HUES64 (cell line): Measurements from ENCODE around the gene KLHL29.

Experiments used
- H3K27ac ChIP-seq: 2 replicates; pipeline ENCODE4 v1.7.0; 2013; ENCODE audit warnings: low read depth, low read length, inconsistent platforms
- H3K27me3 ChIP-seq: 2 replicates; pipeline ENCODE4 v1.6.1; 2013; ENCODE audit warnings: mild to moderate bottlenecking, low read length; ENCODE audit not compliant: insufficient read depth
- H3K36me3 ChIP-seq: 2 replicates; pipeline ENCODE4 v1.6.1; 2013; ENCODE audit warnings: mild to moderate bottlenecking, low read length; ENCODE audit not compliant: insufficient read depth
- H3K4me1 ChIP-seq: 2 replicates; pipeline ENCODE4 v1.6.1; 2013; ENCODE audit warnings: mild to moderate bottlenecking, low read length, moderate library complexity; ENCODE audit not compliant: insufficient read depth
- H3K4me3 ChIP-seq: 2 replicates; pipeline ENCODE4 v1.5.1; 2013; ENCODE audit warnings: mild to moderate bottlenecking, low read length, moderate library complexity
- H3K9ac ChIP-seq: 2 replicates; pipeline ENCODE4 v1.6.1; 2013; ENCODE audit warnings: mild to moderate bottlenecking, low read depth, low read length
- H3K9me3 ChIP-seq: 2 replicates; pipeline ENCODE4 v1.6.1; 2013; ENCODE audit warnings: low read depth, low read length; ENCODE audit not compliant: insufficient read depth
- WGBS: fragments of 150-250, 120-280 bp; methylation state at CpG from one replicate; pipeline ENCODE4 v1.1.7; 2013; ENCODE audit warnings: missing lambda C conversion rate; 5-methylcytosine and 5-hydroxymethylcytosine counted together

Gene KLHL29

DNA sequence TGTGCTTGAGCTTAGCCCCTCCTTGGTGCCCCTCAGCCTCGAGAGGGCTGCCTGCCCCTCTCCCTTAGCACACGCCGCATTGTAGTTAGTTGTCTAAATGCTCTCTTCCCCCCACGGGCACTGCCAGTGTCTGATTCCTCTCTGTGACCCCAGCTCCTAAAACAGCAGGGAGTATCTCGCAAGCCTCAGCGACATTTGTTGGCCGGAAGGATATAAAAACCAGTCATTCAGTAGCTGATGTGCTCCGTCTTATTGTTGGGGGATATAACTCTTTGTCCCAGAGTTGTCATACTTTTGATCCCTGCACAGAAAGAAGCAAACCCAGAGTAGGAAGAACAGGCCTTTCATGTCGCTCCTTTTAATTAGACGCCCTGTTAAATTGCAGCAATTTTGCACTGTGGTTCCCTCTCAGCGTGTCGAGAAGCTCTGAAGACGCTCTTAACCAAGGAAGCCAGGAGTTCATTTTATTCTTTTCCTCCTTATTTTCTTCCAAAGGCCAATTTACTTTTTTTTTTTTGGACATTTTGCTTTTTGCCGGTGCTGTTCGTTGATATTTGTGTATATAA, 201.8 kb downstream of the KLHL29 start:
- peaks cover 7% of the 10 kb centered on the region; the same call in 1 of the 2 replicates for H3K4me1 ChIP-seq
- no peaks in the 10 kb centered on the region for H3K36me3 ChIP-seq
- no peaks in the 10 kb centered on the region for H3K27me3 ChIP-seq
- no peaks in the 10 kb centered on the region for H3K9me3 ChIP-seq
- no peak overlapping the region for H3K9ac ChIP-seq
- no peak overlapping the region for H3K27ac ChIP-seq
- 82% methylated on average over 13 of the region's 15 CpGs for WGBS
- no peak overlapping the region for H3K4me3 ChIP-seq

DNA sequence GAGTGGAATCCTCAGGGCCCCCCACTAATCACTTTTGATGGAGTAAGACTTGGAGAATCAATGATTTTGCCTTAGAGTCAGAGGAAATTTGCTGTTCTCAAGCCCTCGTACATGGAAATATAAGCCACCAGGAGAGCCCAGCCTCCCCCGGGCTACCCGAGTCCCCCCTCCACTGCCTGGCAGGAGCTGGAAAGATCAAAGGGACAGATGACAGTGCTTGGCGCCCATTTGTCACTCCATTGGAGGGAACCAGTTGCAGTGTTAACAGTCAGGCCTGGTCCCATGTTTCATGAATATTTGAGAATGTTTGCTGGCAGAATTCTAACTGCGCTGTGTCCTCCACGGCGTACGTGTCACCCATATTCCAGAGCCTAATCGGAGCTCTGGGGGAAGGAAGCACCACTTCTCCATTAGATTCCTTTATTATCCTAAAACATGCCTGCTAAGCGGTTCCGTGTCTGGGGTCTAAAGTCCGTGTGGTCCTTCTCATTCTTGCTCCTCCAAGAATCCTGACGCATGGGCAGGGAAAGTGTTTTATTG, 202.4 kb downstream of the KLHL29 start:
- H3K27ac ChIP-seq = no peak overlapping the region
- H3K4me3 ChIP-seq = no peak overlapping the region
- H3K9me3 ChIP-seq = no peaks in the 10 kb centered on the region
- WGBS = 85% methylated on average over 13 of the region's 13 CpGs
- H3K9ac ChIP-seq = no peak overlapping the region
- H3K4me1 ChIP-seq = peaks cover 7% of the 10 kb centered on the region; the same call in 1 of the 2 replicates
- no peaks in the 10 kb centered on the region for H3K36me3 ChIP-seq
- H3K27me3 ChIP-seq = no peaks in the 10 kb centered on the region

DNA sequence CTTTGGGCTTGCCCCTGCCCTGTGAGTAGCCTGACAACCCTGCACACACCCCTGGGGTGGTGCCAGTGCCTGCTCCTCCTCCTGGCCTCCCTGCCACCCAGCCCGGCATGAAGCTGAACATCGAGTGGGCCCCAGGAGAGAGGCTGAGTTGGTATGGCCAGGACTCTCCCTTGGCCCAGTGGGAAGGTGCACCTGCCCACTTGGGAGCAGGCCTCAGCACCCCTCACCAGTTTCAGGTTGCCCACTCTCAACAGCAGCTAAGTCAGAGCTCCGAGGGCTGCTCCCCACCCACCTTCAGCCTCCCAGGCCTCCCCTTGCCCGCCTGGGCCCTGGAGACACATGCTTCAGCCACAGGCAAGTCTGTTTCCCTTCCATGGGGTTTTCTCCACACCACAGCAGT, 203.1 kb downstream of the KLHL29 start:
- H3K9ac ChIP-seq = no peak overlapping the region
- H3K27ac ChIP-seq = no peak overlapping the region
- no peaks in the 10 kb centered on the region for H3K9me3 ChIP-seq
- H3K4me3 ChIP-seq = no peak overlapping the region
- no peaks in the 10 kb centered on the region for H3K27me3 ChIP-seq
- WGBS = 93% methylated on average over 4 of the region's 4 CpGs
- peaks cover 7% of the 10 kb centered on the region; the same call in 1 of the 2 replicates for H3K4me1 ChIP-seq
- H3K36me3 ChIP-seq = no peaks in the 10 kb centered on the region

DNA sequence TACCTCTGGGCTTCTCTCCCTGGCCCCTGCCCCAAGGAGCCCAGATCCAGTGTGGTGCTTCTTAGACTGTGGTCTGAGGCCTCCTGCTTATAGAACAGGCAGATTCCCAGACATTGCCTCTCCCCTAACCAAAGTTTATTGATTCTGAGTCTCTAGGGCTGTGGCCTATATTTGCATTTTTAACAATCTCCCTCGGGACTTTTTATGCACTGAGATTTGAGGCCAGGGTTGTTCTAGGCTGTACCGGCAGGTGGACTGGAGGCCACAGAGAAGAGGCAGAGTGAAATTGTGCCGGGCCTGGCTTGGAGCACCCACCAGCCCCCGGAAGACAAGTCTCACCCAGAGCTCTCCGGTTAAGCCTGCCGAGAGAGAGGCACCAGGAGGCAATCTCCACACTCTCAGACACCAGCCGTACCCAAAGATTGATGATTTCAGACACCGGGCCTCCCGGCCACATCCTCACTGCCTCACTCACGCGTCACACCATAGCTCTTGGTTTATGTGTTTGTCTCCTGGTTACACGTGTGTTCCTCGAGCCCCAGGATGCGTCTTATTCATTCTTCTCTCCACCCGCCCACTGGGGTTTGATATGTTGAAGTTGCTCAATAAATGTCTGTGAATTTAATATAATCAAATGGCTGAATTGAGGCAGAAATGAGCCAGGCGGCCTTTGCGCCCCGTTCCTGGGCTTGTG, 203.7 kb downstream of the KLHL29 start:
- Histone ChIP-seq H3K9me3 (no peaks in the 10 kb centered on the region), H3K27me3 (no peaks in the 10 kb centered on the region), H3K27ac (no peak overlapping the region), H3K4me1 (peaks cover 7% of the 10 kb centered on the region; the same call in 1 of the 2 replicates), H3K9ac (no peak overlapping the region), H3K4me3 (no peak overlapping the region), H3K36me3 (no peaks in the 10 kb centered on the region)
- WGBS = 94% methylated on average over 18 of the region's 18 CpGs

DNA sequence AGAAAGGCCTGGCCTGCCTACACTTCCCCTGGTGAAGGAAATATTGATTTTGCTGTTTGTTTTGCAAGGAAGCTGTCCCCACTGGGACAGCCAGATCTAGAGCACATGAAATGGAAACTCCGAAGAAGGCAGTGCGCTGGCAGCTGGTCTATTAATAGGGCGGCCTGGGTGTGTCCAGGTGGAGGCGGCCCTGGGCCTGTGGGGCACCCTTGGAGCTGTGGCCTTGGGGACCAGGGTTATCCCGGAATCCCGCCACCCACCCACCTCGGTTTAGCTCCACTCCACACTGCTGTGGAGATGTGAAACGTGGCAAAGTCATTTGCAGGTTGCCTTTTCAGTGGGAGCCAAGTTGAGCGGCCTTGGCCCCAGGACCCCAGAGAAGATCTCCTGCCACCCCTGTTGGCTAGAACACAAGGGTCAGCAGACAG, 204.3 kb downstream of the KLHL29 start:
- Histone ChIP-seq H3K9ac (no peak overlapping the region), H3K36me3 (no peaks in the 10 kb centered on the region), H3K27ac (no peak overlapping the region), H3K4me3 (no peak overlapping the region), H3K4me1 (peaks cover 7% of the 10 kb centered on the region; the same call in 1 of the 2 replicates), H3K27me3 (no peaks in the 10 kb centered on the region), H3K9me3 (no peaks in the 10 kb centered on the region)
- 94% methylated on average over 9 of the region's 9 CpGs for WGBS

DNA sequence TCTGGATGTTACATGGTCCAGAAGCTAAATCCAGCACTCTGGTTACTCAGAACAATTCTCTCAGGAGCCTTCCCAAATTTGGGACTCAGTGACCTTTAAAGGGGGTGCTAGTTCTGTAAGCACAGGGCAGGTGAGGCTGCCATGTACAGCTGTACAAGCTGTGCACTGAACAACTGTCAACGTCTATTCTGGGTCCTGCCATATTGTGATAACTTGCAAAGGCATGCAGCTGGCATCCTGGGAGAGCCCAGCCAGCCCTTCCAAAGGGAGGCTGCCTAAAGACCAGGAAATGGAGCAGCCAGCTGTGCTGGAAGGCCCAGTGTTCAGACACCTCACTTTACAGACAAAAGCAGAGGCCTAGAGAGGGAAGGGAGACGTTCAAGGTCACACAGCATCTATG, 204.8 kb downstream of the KLHL29 start:
- Histone ChIP-seq H3K4me3 (no peak overlapping the region), H3K36me3 (no peaks in the 10 kb centered on the region), H3K9me3 (no peaks in the 10 kb centered on the region), H3K9ac (no peak overlapping the region), H3K27ac (no peak overlapping the region), H3K27me3 (no peaks in the 10 kb centered on the region), H3K4me1 (peaks cover 7% of the 10 kb centered on the region; the same call in 1 of the 2 replicates)
- WGBS = 88% methylated on average over 2 of the region's 2 CpGs

DNA sequence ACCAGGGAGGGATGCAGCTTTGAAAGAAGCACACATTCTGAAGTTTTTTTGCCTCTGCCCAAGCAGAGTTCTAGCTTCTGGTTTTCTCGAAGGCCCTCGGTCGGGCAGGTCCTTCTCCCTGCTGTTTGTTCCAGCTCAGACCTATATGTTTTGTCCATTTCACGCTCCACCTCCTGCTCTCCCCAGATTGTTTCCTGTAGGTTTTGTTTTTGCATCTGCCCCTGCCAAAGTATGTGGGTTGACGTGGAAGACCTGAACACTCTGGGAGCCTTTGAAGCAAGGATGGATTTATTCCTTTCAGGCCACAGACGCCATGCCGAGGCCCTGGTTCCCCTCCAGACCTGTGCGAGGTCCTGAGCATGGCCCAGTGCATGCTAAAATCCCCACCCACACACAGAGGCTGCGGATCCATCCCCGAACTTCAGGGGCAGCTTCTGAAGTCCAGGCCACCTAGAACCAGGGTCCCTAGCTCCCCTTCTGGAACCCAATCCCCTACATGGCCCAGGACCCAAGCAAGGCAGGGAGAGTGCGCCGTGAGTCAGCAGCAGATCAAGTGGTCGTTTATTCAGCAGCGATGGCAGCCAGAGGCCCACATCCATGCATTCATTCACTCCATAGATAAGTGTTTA, 205.4 kb downstream of the KLHL29 start:
- H3K36me3 ChIP-seq = no peaks in the 10 kb centered on the region
- H3K4me1 ChIP-seq = peaks cover 7% of the 10 kb centered on the region; the same call in 1 of the 2 replicates
- H3K27ac ChIP-seq = no peak overlapping the region
- no peak overlapping the region for H3K9ac ChIP-seq
- 91% methylated on average over 14 of the region's 14 CpGs for WGBS
- H3K27me3 ChIP-seq = no peaks in the 10 kb centered on the region
- no peaks in the 10 kb centered on the region for H3K9me3 ChIP-seq
- H3K4me3 ChIP-seq = no peak overlapping the region

DNA sequence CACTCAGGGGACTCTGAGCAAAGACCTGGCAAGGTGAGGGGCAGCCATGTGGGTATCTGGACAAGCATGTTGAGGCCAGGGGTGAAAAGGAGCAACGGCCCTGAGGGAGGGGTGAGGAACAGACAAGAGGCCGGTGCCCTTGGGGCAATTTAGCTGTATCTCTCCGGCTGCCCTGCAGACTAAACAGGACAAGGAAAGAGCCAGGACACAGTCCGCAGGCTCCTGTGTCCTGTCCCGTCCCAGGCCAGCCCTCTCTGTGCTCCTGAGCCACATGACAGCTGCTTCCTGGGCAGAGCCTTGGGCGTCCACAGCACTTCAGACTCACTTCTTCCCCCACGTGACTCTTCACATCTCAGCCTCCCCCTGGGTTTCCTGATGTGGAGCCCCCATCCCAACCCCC, 206.1 kb downstream of the KLHL29 start:
- 84% methylated on average over 7 of the region's 7 CpGs for WGBS
- H3K27ac ChIP-seq = no peak overlapping the region
- H3K9me3 ChIP-seq = no peaks in the 10 kb centered on the region
- no peaks in the 10 kb centered on the region for H3K27me3 ChIP-seq
- no peak overlapping the region for H3K4me3 ChIP-seq
- peaks cover 7% of the 10 kb centered on the region; the same call in 1 of the 2 replicates for H3K4me1 ChIP-seq
- no peak overlapping the region for H3K9ac ChIP-seq
- no peaks in the 10 kb centered on the region for H3K36me3 ChIP-seq

DNA sequence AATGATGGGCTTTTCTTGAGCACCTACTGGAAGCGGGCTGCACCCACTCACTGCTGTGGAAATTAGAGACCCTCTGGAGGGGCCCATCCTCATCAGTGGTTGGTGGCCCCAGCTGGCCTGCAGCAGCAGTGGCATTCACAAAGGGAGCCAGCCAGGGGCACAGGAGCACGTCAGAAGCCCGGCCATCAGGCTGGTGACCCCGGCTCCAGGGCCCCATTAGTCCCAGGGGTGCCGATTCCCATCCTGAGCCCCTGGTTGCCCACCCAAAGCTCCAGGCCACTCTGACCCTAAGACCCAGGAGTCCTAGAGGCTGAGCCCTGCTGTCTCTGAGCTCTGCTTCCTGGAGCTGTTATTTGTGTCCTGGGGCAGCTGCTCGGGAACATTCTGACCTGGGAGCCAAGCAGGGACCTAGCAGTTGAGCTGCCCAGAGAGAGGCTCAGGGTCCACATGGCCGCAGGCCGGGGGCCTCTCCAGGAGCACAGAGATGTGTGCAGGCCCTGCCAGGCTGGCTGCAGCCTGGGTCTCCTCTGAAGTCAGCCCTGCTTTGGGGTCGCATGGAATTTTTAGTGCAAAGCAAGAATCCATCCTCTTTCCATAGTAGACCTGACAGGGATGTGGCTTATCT, 207.2 kb downstream of the KLHL29 start:
- H3K27me3 ChIP-seq = no peaks in the 10 kb centered on the region
- 96% methylated on average over 9 of the region's 9 CpGs for WGBS
- no peak overlapping the region for H3K27ac ChIP-seq
- H3K4me1 ChIP-seq = peaks cover under 1% of the 10 kb centered on the region; the same call in 1 of the 2 replicates
- H3K36me3 ChIP-seq = no peaks in the 10 kb centered on the region
- H3K9ac ChIP-seq = no peak overlapping the region
- no peak overlapping the region for H3K4me3 ChIP-seq
- no peaks in the 10 kb centered on the region for H3K9me3 ChIP-seq

DNA sequence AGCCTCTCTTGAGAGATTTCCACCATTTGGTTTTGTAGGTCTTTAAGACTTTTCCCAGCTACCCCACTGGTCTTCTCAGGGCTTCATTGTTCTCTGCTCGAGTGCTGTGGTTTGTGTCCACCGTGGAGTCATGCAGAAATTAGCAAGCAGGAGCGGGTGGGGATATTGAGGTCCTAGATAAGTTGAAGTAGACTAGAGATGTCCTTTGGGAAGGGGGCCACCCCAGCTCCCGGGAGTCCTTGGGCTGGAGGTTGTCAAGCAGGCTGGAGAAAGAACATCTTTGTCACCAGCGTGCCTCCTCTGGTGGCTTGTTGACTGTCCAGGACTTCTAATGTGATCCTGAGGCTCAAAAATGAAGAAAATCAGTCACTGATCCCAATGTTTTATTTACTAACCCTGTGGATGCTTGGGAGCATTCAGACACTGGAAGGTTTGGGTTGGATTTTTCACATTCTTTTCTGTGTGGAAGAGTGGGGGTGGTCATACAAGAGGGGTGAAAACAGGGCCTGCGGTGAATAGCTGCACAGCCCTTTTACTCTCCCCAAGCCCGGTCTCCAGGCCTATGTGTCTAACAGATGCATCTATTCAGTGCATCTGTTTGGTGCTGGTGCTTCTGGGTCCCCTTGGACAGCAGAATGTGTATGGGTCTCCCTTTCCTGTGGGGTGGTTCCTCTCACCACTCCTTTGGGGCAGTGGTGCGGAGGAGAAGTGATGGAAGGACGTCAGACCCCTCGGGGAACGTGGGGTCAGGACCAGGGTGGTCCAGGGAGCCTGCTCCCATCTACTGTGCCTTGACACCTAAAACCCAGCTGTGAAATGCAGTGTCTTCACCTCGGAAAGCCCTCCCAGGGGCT, 208.1 kb downstream of the KLHL29 start:
- no peaks in the 10 kb centered on the region for H3K27me3 ChIP-seq
- H3K27ac ChIP-seq = no peak overlapping the region
- no peak overlapping the region for H3K4me3 ChIP-seq
- no peaks in the 10 kb centered on the region for H3K36me3 ChIP-seq
- no peaks in the 10 kb centered on the region for H3K9me3 ChIP-seq
- 95% methylated on average over 12 of the region's 12 CpGs for WGBS
- H3K9ac ChIP-seq = no peak overlapping the region
- no peaks in the 10 kb centered on the region for H3K4me1 ChIP-seq
